ENCODE data around the gene TRPV4.
A peak's percentile ranks its signal among the peaks of the same experiment; 100 is the strongest.

The TRPV4 gene

DNA sequence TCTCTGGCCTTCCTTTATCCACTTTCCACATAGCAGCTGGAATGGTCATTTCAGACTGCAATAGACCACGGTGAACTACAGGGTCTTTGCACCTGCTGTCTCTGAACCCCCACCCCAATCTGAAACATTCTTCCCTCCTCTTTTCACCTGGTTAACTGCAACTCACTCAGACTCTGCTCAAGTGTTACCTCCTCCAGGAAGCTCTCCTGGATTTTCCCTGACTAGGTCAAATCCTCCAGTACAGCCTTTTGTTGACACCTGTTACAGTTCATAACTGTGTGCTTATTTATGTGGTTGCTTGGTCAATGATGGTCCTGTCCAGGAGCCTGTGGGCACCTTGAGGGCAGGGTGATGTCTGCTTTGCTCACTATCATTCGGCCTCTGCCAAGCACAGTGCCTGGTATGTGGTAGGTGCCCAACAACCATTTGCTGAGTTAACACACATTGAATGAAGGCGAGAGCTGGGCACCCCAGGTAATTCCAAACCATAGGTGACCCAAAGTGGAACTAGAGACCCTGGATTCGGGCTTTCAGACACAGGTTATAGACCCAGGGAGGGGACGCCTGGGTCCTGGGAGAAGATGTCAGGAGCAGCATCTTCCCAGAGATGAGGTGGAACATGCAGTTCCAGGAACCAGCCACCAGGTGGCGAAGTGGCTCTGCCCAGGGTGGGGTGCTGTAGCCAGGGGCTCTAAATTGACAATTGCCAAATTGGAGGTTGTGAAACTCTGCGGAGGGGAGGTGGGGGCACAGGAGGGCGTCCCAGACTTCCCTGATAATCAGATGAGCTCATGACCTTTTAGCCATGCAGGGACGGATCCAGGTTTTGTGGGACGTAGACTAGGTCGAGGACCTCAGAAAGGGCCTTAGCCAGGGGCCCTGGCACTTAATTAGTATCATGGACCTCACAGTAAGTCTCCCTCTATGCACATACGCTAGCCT lies 28.1 kb downstream of the TRPV4 start:
- no peak for DNase-seq

- DNase-seq, result no peak
Observed at GRCh38 chr12:109803678-109804077, 29.5 kb downstream of the TRPV4 start.

GRCh38 chr12:109802828-109803227 lies 30.4 kb downstream of the TRPV4 start:
- DNase-seq, result no peak

GRCh38 chr12:109800536-109800935 lies 32.7 kb downstream of the TRPV4 start:
- no peak for DNase-seq

DNA sequence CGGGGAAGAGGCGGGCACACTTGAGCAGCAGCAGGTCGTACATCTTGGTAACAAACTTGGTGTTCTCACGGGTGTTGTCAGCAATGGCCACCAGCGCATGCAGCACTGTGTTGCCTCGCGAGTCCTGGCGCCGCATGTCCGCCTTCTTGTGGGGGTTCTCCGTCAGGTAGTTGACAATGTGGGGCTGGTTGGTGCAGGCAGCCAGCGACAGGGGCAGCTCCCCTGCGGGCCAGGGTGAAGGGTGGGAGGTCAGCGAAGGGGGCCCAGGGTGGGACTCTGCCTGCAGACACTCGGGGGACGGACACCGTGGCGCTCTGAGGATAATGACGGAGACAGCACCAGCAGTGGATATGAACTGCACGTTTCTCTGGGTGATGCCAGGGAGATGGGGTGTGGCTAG lies 34.5 kb downstream of the TRPV4 start:
- DNase-seq, result no peak

GRCh38 chr12:109797905-109798669 lies 35.1 kb downstream of the TRPV4 start:
- no peak for DNase-seq

DNA sequence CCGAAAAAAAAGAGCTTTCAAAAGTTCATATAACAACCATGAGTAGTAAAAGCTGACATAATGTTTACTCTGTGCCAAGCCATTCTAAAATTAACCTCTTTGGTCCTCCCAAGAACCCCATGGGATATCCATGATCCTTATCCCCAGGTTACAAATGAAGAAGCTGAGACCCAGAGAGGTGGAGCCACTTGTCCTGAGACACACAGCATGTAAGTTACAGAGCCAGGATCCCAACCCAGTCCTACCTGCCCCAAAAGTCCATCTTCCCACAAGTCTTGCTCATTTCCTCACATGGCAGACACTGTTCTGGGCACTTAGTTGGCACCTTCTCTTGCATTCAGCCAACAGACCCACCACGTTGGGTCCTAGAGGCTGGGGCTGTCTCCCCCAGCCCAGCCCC lies 37.1 kb downstream of the TRPV4 start:
- DNase-seq, result no peak

- no peak for DNase-seq
Observed at GRCh38 chr12:109795023-109795422, 38.2 kb downstream of the TRPV4 start.

GRCh38 chr12:109793826-109794501 lies 39.2 kb downstream of the TRPV4 start:
- DNase-seq, result no peak

GRCh38 chr12:109793411-109793810 lies 39.8 kb downstream of the TRPV4 start:
- no peak for DNase-seq

DNA sequence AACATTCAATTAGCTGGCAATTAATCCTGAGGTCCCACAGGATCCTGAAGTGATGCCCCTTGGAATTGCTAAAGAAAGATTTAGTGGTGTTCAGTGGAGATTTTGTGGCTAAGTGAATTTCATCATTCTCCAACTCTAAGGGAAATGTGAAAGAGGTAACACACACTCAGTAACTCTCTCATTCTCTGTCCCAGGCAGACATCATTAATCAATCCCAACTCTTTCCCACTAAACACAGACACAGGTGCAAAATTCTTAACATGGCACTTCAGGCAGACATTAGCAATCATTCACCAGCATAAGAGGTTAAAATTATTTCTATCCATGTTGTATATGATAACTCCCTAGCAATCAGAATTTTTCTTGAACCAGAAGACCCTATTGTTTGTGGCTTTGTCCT lies 40.2 kb downstream of the TRPV4 start:
- no peak for DNase-seq

DNA sequence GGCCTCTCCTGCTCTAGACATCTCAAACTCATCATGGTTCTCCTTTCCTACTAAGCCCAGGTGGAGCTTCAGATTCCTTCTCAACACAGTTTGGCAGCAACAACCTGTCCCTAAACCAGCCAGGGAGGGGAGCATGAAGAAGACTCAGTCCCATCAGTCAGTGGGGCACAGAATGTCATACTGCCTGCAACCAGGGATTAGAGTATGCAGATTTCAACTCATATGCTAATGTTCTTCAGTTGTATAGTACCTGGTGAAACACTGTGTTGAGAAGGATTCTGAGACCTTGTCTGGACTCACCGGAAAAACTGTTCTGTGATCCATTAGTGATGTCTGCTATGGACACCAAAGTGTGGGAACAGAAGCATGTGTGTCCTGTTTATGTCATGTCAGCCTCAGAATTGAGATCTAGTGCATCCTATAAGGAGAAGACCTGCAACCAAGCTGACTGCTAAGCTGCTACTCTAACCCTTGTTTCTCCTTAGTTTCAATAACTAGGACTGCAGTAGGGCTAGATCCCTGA lies 43.6 kb downstream of the TRPV4 start:
- DNase-seq, result no peak

- no peak for DNase-seq
Observed at GRCh38 chr12:109786799-109787198, 46.4 kb downstream of the TRPV4 start.

GRCh38 chr12:109785854-109786253 lies 47.3 kb downstream of the TRPV4 start:
- no peak for DNase-seq

DNA sequence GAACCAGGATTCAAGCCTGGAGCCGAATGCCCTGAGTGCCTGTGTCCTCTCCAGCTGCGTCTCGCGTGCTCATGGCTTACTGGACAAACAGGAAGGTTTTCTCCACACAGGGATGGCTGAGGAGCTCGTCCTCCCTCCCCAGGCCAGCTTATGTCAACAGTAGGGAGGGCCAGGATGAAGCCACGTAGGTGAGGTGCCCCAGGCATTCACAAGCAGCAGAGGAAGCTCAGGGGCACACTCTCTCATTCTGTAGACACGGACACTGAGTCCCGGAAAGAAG lies 49.3 kb downstream of the TRPV4 start:
- no peak for DNase-seq

DNA sequence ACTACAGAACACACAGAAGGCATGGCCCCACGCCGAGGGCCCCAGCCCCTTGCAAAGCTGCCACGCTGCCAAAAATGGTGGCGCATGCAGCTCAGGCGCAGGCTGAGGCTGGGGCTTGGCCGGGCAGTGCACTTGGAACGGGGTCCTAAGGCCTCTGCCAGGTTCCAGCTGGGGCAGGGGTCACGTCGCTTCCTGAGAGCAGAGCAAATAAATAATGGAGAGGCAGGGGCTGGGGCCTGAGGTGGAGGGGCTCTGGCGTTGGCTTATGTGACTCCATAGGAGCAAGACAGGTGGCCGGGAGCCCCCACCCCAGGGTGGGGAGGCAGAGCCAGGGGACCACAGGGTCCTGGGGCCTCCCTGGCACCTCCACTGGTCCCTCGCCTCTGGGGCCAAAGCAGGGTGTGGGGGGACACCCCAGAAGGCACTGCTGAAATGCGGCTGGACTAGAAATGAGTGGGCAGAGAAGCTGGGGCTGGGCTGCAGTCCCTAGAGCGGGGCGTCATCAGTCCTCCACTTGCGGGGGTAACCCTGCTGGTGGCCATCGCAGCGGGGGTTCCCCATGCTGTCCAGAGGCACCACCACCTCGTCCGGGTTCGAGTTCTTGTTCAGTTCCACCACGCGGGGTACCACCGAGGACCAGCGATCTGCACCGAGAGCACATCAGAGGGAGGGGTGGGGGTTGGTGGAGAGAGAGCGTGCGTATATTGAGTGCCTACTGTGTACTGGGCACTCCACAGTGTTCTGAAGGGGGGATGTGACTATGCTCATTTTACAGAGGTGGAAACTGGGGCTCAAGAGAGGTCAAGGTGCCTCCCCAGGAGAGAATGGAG lies 49.8 kb downstream of the TRPV4 start:
- DNase-seq, result no peak

DNA sequence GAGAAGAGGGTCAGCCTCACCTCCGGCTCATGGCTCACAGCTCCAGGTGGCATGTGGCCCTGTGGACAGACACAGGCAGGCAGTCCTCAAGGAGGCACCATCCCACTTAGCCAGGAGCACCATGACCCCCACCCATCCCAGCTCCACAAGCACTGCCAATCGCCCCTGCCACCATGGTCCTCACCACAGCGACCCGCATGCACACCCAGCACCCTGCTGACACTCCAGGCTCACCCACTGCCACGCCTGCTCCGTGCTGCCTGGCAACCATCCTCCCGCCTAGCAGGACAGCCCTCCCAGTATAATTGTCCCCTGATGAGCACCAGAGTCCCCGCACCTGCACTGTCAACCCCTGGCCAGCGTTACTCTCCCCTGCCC lies 50.9 kb downstream of the TRPV4 start:
- DNase-seq, result no peak

DNA sequence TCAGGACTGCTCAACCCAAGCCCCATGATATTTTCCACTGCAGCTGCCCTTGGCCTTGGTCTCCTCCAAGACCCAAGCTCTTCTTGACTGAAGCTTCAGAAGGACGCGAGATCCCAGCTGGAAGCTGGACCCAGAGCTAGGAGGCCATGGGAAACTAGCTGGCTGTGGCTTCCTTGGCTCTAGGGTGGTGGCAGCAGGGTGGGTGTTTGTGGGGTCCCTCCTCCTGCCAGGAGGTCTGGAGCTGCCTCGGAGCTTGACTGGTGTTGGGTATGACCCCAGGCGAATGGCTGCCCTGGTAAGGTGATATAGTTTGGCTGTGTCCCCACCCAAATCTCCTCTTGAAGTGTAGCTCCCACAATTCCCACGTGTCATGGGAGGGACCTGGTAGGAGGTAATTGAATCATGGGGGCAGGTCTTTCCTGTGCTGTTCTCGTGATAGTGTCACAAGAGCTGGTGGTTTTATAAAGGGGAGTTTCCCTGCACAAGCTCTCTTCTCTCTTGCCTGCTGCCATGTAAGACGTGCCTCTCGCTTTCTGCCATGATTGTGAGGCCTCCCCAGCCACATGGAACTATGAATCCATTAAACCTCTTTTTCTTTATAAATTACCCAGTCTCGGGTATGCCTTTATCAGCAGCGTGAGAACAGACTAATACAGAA lies 51.4 kb downstream of the TRPV4 start:
- no peak for DNase-seq

GRCh38 chr12:109779382-109779781 lies 53.8 kb downstream of the TRPV4 start:
- DNase-seq, result no peak

GRCh38 chr12:109778684-109779083 lies 54.5 kb downstream of the TRPV4 start:
- DNase-seq, result no peak

- peak; percentile 52 for DNase-seq
Observed at GRCh38 chr12:109777544-109777943, 55.7 kb downstream of the TRPV4 start.

GRCh38 chr12:109776624-109777023 lies 56.6 kb downstream of the TRPV4 start:
- no peak for DNase-seq

Data from NCI-H2171 (cell line).